ENCODE data around the gene TNNT2. TPM values are rescaled to one million over a fixed set of nuclear protein-coding genes. Genes with fewer than 3 reads are reported as not detected.
A peak's percentile ranks its signal among the peaks of the same experiment; 100 is the strongest.

TNNT2 gene
- total and polyA plus RNA-seq, 4 donors: 0.17 to 0.28 (median 0.25) TPM; not detected in 1

GRCh38 chr1:201348211-201348566, 29.3 kb downstream of the TNNT2 start:
- no peak for DNase-seq (ENCODE audit: low spot score)
- H3K27ac ChIP-seq (ENCODE audit: low read depth in 1 of 2, low read length in 2 of 2): no peak overlapping the region
- H3K4me3 ChIP-seq (ENCODE audit: low read depth in 1 of 3, low read length in 3 of 3): no peak overlapping the region
- WGBS: 17% methylated on average over 6 of the region's 6 CpGs
- no peaks in the 10 kb centered on the region for H3K9me3 ChIP-seq (ENCODE audit: control insufficient read depth in 4 of 4, low read length in 3 of 4)
- peak; percentile 42 to 56 for TF ChIP-seq RAD21 (IDR thresholded peaks at IDR 0.05)
- no peak for TF ChIP-seq SP1 (IDR thresholded peaks at IDR 0.05)
- TF ChIP-seq, protein P1, sequence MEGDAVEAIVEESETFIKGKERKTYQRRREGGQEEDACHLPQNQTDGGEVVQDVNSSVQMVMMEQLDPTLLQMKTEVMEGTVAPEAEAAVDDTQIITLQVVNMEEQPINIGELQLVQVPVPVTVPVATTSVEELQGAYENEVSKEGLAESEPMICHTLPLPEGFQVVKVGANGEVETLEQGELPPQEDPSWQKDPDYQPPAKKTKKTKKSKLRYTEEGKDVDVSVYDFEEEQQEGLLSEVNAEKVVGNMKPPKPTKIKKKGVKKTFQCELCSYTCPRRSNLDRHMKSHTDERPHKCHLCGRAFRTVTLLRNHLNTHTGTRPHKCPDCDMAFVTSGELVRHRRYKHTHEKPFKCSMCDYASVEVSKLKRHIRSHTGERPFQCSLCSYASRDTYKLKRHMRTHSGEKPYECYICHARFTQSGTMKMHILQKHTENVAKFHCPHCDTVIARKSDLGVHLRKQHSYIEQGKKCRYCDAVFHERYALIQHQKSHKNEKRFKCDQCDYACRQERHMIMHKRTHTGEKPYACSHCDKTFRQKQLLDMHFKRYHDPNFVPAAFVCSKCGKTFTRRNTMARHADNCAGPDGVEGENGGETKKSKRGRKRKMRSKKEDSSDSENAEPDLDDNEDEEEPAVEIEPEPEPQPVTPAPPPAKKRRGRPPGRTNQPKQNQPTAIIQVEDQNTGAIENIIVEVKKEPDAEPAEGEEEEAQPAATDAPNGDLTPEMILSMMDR (IDR thresholded peaks at IDR 0.05; ENCODE audit: low read depth, low read length, missing input control): peak; percentile 48
- no peak overlapping the region for H3K9ac ChIP-seq (ENCODE audit: low read depth in 1 of 2, low read length in 2 of 2)
- H3K4me1 ChIP-seq (ENCODE audit: control insufficient read depth in 4 of 4, insufficient read depth in 4 of 4, low read length in 3 of 4): no peaks in the 10 kb centered on the region
- no peaks in the 10 kb centered on the region for H3K36me3 ChIP-seq (ENCODE audit: control insufficient read depth in 4 of 4, insufficient read depth in 3 of 4, low read depth in 1 of 4, low read length in 3 of 4)
- H3K27me3 ChIP-seq (ENCODE audit: control insufficient read depth in 4 of 4, insufficient read depth in 4 of 4, low read length in 3 of 4): no peaks in the 10 kb centered on the region

DNA sequence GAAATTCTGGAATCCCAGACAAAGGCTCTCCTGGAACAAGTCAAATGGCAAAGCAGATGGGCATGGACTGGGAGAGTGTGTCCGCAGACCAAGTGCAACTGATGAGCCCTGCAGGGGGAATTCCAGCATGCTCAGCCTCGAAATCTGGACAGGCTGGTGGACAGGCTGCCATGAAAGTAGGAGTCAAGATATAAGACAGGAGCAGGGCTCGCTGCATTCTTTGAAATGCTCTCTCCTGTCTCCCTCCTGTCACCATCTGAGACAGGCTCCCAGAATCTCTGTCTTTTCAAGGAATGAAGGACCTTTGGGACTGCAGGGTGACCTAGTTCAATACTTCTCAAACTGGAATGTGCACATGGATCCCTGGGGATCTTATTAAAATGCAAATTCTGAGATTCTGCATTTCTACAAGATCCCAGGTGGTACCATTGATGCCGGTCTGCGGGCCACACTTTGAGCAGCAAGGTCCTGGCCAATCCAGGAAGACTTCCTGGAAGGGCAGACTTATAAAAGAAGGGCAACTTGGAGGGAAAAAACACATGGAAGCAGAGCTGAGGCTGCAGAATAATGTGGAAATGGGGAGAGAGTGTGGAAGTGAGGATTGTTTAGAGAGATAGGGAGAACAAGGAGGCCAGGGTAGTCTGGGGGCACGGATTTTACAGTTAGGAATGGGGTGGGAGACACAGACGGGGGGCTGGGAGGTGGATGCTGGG, 29.8 kb downstream of the TNNT2 start:
- no peak for DNase-seq (ENCODE audit: low spot score)
- H3K36me3 ChIP-seq (ENCODE audit: control insufficient read depth in 4 of 4, insufficient read depth in 3 of 4, low read depth in 1 of 4, low read length in 3 of 4): no peaks in the 10 kb centered on the region
- H3K27ac ChIP-seq (ENCODE audit: low read depth in 1 of 2, low read length in 2 of 2): no peak overlapping the region
- no peaks in the 10 kb centered on the region for H3K9me3 ChIP-seq (ENCODE audit: control insufficient read depth in 4 of 4, low read length in 3 of 4)
- H3K4me3 ChIP-seq (ENCODE audit: low read depth in 1 of 3, low read length in 3 of 3): no peak overlapping the region
- 27% methylated on average over 7 of the region's 7 CpGs for WGBS
- H3K4me1 ChIP-seq (ENCODE audit: control insufficient read depth in 4 of 4, insufficient read depth in 4 of 4, low read length in 3 of 4): no peaks in the 10 kb centered on the region
- TF ChIP-seq SP1 (IDR thresholded peaks at IDR 0.05): no peak
- no peak for TF ChIP-seq ZBTB33 (IDR thresholded peaks at IDR 0.05)
- TF ChIP-seq, protein P2, sequence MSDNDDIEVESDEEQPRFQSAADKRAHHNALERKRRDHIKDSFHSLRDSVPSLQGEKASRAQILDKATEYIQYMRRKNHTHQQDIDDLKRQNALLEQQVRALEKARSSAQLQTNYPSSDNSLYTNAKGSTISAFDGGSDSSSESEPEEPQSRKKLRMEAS (IDR thresholded peaks at IDR 0.05): no peak
- TF ChIP-seq, protein P3, sequence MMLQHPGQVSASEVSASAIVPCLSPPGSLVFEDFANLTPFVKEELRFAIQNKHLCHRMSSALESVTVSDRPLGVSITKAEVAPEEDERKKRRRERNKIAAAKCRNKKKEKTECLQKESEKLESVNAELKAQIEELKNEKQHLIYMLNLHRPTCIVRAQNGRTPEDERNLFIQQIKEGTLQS (IDR thresholded peaks at IDR 0.05): no peak
- no peak for TF ChIP-seq REST (IDR thresholded peaks at IDR 0.05)
- no peak for TF ChIP-seq GABPA (IDR thresholded peaks at IDR 0.05 in 1 of 2, conservative IDR thresholded peaks at IDR 0.05 in 1 of 2)
- no peak for TF ChIP-seq EGR1 (IDR thresholded peaks at IDR 0.05; ENCODE audit: low read depth in 2 of 2)
- TF ChIP-seq RAD21 (IDR thresholded peaks at IDR 0.05): no peak
- TF ChIP-seq RXRA (IDR thresholded peaks at IDR 0.05): no peak
- no peak for TF ChIP-seq JUND (IDR thresholded peaks at IDR 0.05)
- no peak for TF ChIP-seq YY1 (IDR thresholded peaks at IDR 0.05)
- TF ChIP-seq TAF1 (conservative IDR thresholded peaks at IDR 0.05): no peak
- TF ChIP-seq, protein P1 (IDR thresholded peaks at IDR 0.05; ENCODE audit: low read depth, low read length, missing input control): no peak
- no peak for TF ChIP-seq NR2F2 (IDR thresholded peaks at IDR 0.05)
- no peak for TF ChIP-seq HNF4A (conservative IDR thresholded peaks at IDR 0.05)
- no peak for TF ChIP-seq HNF4G (IDR thresholded peaks at IDR 0.05)
- TF ChIP-seq FOXA1 (IDR thresholded peaks at IDR 0.05): no peak
- TF ChIP-seq FOXA2 (IDR thresholded peaks at IDR 0.05): no peak
- H3K27me3 ChIP-seq (ENCODE audit: control insufficient read depth in 4 of 4, insufficient read depth in 4 of 4, low read length in 3 of 4): no peaks in the 10 kb centered on the region
- no peak overlapping the region for H3K9ac ChIP-seq (ENCODE audit: low read depth in 1 of 2, low read length in 2 of 2)
